HG03342 (cell line): ENCODE data around the gene CMIP.

Experiments
- ATAC-seq: cut with Tn5 transposase; IDR thresholded peaks from one replicate; pipeline ENCODE4 v1.9.1; 2021; ENCODE audit warnings: mild to moderate bottlenecking, moderate library complexity; ENCODE audit not compliant: unreplicated experiment

The CMIP gene

DNA sequence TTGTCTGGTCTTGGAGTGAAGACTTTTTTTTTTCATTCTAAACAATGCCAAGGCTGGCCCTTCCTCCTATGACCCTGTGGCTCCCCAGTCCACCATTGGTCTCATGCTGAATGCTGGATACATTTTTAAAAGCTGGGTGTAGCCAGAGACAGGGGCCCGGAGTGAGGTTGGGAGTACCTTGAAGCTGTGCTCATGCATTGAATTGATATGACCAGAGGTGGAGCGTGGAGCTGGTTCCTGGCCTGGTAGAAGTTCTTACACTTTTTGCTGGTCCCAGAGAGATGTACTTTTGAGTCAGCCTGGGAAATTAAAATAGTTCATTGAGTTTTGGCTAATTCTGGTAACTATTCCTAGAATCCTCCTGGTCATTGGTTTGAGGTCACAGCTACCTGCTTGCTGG lies 83.6 kb downstream of the CMIP start:
- no peak for ATAC-seq

DNA sequence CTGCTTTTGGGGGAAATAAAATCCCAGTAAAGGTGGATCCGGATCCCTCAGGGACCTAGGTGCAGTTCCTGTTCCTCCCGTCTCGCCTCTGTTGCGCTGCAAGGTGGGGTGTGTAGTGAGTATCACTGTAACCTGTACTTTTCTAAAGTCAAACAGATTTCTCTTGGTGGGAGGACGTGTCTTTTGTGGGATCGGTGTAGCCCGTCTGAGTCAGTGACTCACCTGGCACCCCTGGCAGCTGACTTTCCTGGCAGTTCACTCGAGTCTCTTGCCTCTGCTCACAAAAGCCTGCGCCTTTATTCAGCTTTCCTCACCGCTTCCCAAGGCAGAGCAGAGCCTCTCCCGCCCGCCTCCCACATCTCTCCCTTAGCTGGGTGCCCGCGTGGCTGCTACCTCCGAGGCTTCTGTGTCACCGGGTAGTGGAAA lies 85.7 kb downstream of the CMIP start:
- ATAC-seq, result no peak

DNA sequence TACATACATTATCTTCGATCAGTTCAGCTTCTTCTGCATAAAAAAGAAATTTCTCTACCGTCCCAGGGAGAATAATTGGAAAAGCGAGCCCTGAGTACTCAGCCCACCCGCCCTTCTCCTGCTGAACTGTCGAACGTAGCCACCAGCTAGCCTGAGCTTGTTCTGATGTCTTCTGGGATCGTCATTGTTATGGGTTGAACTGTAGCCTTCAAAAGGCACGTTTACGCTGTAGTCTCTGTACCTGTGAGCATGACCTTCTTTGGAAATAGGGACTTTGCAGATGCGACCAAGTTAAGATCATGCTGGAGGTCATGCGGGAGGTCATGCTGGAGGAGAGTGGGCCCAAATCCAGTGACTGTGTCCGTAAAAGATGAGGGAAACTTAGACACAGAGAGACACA lies 86.2 kb downstream of the CMIP start:
- ATAC-seq, result no peak

DNA sequence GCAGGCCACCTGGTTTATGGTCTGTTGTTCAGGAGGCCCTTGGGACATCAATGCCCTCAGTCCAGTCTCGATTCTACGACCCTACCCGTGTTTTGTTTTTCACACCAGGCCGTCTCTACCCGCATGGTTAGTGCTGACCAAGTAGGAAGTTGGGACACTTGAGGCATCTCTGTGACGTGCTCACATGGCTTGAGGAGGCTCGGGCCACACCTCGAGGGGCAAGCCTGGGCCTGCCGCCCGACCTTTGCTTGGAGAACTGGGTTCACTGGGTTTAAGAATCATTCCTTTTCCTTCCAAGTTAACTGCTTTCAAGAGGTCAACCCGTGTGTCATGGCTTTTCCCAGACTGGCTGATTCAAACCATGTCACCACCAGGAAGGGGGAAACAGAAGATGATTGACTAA lies 86.8 kb downstream of the CMIP start:
- no peak for ATAC-seq

DNA sequence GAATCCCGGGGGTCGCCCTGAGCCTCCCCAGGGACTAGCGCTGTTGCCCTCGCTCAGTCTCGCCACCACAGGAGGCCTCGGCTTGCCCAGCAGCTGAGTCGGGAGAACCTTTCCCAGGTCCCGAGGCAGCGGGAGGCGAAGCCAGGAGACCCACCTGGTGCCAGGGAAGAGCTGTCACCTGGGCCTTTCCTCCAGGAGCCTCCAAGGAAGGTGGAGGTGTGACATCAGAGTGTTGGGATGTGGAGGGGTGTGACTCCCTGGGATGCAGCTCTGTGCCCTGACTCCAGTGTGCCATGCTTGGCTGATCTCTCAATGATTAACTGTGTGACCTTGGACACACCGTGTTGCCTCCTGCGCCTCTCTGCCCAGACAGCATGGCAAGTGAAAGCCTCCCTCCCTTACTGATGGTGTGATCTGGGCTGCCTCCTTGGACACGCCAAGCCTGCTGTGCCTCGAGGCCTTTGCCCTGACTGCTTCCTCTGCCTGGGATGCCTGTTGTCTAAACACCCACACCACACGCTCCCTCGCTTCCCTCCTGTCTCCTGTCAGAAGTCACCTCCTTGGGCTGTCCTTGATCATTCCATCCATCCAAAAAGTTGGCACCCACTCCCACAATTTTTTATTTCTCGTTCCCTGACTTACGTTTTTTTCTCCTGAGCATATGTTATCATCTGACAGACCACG lies 88.0 kb downstream of the CMIP start:
- no peak for ATAC-seq

DNA sequence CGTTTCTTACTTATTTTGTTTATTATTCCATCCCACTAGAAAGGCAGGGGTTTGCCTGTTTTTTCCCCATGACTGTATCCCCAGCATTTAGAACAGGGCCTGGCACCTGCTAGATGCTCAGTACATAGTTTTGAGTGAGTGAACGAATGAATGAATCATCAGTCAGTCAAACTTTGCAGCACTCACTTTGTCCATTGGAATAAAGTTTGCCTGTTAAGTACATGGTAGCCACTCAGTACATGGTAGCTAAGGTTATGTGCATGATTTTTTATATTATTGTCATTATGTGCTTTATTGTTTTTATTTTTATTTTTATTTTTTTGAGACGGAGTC lies 88.5 kb downstream of the CMIP start:
- ATAC-seq, result no peak

DNA sequence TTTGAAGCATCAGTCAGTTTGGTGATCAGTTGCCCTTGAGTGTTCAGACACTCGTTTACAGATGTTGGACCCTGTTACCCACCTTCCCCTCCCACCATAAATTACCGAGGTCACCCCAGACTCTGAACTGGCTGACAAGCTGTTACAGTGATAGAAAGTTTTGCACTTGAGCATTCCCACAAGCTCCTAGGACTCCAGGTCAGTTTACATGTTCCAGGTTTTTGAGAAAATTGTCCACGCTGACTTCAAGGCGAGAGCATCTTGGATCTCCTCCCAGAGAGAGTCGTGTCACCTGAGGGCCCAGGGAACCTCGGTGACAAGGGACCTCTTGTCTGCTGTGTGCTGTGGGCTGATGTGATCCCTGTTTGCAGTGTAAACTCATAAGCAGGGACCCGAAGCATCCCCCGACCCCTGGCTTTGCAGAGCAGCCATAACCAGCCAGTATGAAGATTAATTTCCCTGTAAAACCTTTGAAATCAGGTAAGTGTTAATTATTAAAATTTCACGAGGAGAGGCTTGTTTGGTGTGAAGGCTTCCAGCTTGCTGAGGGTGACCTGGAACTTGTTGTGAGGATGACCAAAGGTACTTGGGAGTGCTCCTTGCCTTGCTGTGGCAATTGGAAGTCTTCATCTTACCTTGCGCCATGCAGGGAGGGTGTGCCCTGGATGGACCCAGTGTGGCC lies 91.2 kb downstream of the CMIP start:
- no peak for ATAC-seq

DNA sequence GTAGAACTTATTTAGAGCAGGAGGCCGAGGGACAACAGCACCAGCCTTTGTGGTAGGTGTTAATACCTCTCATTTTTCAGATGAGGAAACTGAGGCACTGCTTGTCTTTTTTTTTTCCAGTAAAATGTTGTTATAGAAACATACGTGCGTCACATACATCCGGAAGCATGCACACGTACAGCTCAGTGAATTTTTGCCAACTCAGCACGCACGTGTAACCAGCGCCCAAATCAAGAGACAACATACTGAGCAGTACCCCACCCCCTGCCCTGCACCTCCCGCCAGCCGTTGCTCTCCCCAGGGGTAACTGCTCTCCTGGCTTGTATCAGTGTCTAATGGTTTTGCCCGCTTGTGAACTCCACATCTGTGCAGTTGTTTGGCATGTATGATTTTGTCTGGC lies 92.0 kb downstream of the CMIP start:
- no peak for ATAC-seq

DNA sequence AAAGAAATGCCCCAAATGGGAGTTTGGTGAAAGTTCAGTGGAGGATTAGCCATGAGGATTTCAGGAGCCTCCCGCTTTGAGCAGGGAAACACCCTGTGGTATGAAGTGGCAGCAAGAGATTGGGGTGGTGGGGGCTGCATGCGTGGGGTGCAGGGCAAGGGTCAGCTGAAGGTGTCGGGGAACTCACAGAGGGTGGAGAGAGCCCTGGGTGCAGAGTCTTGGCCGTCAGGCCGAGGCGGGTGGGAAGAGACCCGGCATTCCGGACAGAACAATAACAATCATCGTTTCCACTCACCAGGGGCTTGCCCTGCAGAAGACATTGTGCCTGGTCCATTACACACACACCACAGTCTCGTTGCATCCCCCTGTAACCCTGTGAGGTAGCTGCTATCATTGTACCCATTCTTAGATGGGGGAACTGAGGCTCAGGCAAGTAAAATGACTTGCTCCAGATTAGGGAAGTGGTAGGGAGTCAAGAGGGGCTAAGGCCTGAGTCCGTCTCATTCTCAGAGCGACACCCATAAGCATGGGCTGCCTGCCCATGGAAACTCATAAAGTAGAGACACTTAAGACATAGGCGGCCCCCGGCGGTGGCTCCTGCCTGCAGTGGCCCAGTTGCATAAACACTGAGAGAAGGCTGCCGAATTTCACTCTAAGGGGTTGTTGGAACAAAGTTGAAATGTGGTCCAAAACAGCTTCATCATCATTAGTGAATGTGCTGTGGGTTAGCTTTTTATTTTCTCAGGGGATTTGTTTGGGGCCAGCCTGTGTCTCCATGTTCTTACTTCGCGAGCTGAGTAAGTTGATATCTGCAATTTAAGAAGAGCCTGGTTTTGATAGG lies 93.3 kb downstream of the CMIP start:
- ATAC-seq, result no peak

DNA sequence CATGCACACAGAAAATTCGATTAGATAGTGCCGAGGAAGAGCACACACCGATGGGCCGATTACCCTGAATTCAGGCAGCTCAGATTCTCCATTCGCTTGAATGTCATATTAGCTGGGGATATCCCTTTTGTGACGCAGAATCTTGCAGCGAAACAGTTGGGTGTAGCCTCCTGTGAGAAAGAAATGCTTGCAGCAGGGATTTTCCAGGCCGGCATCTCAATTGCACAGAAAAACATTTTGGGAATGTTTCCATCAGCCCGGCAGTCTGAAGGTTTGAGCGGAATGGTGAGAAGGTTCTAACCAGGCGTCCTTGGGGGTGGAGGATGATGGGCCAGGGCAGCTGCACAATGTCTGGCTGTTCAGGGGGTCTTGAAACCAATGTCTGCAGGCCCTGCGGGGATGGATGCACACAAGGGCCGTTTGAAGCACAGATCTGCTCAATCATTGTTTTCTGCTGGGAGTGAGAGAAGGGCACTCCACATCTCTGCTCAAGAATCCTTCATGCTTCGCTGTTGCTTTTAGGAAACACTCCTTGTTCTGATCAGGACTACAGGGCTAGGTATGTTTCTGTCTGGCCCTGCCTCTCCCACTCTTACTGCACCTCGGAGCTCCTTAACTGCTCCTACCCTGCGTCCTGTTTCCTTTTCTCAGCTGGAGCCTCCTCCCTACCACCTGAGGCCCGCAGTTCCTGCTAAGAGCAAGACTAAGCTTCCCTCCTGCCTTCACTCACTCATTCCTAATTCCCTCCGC lies 94.6 kb downstream of the CMIP start:
- ATAC-seq, result no peak

DNA sequence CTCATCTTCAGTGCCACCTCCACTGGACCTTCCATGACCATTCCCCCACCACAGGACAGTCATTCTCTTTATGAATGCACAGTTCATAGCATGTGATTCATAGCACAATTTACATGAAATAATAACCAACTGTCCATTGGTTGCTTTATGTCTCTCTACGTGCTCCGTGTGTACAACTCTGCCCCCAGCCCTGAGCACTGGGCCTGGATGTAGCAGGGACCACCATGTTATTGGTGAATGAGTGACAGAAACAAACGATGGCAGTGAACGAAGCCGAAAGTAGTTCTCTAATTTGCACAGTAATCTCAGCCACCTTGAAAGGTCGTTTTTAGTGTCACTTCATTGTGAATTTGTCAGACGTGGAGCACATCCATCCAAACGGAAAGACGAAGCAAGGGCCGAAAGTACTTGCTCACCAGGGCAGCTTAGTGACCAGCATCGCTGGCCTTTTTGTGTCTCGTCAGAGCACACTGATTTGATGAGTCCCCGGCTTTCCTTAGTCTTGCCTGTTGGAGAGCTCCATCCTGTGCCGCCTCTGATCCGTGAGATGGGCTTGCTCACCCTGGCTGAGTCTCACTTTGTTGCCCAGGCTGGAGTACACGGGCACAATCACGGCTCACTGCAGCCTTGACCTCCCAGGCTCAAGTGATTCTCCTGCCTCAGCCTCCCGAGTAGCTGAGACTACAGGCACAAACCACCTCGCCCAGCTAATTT lies 95.3 kb downstream of the CMIP start:
- no peak for ATAC-seq

DNA sequence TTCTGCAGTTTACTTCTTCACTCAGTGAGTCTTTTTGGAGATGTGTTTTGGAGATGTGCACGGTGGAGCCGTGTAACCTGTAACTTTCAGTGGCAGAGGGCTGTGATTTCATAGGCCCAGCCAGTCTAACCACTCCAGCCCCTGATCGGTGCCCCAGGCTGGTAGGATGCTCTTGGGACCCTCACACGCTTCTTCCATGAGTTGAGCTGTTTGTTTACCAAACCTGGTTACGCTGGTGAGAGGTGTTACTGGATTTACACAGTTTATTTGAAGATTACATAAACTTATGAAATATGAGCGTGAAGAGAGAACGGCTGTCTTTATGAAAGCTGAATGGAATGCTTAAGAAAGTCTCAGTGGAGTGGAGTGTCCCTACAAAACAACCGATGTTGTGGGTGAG lies 96.7 kb downstream of the CMIP start:
- ATAC-seq, result no peak

DNA sequence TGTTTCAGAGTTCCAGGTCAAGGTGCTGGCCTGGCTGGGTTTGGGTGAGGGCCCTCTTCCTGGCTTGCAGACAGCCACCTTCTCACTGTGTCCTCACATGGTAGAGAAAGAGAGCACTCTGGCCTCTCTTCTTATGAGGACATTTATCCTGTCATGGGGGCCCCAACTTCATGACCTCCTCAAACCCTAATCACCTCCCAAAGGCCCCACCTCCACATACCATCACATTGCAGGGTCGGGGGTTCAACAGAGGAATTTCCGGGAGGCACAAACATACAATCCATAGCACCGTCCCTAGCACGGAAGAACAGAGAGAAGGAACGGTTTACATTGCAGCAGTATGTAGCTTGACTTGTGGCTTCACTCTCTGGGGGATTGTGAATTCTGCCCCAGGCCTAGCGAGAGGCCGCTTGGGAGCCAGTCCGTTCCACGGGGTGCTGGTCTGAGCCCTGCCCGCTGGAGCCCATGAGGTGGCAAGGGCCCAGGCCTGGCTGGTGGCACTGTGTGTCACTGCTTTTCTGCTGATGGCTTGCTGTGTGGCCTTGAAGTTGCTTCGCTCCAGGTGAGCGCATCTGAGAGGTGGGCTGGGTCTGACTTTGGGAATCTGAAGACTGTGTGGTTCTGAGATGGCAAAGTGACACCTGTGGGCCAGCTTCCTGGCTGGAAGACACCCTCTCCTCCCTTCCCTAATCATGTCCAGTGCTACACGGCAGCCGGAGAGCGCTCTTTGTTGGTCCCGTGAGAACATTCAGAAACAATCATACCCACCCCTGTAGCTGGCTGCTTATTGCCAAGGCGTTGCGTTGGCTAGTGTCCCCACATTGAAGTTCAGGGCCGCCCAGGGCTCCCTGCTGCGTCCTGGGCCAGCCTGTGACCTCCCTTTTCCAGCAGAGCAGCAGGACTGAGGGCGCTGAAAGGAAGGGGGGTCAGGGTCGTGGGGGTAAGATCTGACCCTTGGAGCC lies 98.3 kb downstream of the CMIP start:
- no peak for ATAC-seq

DNA sequence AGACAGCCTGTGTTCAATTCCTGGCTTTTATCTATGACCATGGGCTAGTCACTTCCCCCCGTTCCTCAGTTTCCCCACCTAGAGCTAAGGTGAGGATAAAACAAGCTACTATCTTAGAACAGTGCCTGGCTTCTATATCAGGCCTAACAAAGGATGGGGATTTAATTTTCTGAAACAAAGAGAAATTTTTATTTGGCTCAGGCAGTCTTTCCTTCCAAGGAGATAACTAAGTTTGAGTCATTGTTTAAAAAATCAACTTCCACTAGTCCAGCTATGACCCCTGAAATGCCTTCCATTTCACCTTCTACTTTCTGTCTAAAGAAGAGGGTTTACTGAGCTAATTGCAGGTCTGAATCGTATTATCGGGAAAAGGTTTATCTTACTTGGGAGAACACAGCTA lies 99.0 kb downstream of the CMIP start:
- no peak for ATAC-seq

DNA sequence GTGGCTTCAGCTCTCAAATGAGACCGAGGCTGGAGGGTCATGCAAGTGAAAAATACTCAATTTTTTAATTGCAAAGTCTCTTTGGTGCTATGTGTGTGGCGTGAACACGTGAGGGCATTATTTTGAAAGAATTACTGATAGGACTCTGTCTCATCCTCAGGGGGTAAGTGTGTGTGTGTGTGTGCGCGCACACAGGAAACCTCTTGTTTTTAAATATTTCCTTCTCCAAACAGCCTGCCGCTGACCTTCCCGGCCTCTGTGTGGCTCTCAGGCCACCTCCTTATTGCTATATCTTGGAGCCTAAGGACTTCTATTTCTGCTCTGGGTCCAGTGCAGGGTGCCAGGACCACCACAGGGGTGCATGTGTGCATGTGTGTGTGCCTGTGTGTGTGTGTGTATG lies 99.7 kb downstream of the CMIP start:
- ATAC-seq, result no peak

DNA sequence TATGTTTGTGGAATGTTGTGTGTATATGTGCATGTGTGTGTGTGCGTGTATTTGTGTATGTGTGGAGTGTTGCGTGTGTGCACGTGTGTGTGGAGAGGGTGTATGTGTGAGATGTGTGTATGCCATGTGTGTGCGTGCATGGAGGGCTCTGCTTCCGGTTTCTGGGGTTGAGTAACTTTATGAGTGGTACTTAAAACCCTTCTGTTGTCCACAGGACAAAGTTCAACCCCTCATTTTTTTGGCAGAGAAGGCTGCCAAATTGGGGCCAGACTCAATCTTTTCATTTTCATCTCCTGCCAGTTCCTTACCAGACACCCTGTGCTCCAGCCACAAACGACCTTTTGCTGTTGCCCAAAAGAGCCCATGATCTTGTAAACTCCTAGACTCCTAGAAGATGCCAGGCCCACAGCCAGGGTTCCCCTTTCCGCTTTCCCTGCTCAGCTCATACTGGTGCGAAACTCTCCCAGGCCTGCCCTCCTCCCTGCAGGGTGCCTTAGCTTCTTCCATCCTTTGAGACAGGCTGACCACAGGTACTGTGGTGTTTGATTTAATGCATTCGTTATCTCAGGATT lies 100.2 kb downstream of the CMIP start:
- no peak for ATAC-seq

DNA sequence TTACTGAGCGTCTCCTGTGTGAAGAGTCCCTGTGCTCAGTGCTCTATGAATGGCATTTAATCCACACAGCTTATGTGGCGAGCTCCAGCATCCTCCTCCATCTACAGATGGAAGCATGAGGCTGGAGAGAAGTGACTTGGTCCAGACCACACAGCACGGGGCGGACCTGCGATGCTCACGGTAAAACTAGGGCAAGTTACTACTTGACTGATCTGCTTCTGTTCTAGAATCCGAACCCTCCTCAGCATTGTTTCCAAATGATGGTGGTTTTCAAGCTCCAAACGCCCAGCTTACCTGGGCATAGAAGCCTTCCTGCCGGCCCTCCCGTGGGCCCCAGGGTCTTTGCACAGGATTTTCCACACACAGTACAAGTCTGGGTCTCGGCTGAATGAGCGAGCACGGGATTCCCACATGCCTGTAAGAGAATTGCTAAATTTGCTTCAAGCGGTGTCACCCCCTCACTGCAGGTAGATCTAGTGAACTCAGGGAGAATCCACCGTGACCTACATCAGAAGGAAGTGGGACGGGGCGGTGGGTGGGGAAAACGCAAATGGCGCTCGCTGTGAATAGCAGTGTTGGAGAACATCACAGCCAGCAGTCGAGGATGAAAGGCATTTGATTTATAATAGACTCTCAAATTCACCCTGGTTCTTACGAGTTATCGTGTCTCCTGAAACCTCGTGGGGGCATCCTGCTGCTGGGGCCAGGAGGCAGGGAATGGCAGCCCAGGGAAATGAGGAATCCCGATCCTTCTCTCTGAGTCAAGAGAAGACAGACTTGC lies 101.1 kb downstream of the CMIP start:
- no peak for ATAC-seq

DNA sequence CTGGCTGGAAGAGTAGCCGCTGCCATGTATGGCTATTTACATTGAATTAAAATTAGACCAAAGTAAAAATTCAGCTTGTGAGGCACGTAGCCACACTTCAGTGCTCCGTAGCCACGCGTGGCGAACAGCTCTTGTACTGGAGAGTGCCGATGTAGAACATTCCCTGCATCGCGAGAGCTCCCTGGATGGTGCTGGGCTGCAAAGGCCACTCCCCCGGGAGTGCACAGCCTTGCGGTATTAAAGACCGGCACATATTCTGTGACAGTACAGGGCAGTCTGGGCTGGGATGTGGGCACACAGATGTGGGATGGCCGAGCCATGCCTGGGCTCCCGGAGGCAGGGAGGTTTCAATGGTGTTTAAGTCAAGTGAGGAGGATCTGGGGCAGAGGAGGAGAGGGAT lies 102.2 kb downstream of the CMIP start:
- no peak for ATAC-seq
